Measurements from ENCODE around the gene PCDH9. TPM values are rescaled to one million over a fixed set of nuclear protein-coding genes. Genes with fewer than 3 reads are reported as not detected.

The PCDH9 gene
- total and polyA plus RNA-seq, 8 donors: 0.46 to 3.8 (median 1.5) TPM

DNA sequence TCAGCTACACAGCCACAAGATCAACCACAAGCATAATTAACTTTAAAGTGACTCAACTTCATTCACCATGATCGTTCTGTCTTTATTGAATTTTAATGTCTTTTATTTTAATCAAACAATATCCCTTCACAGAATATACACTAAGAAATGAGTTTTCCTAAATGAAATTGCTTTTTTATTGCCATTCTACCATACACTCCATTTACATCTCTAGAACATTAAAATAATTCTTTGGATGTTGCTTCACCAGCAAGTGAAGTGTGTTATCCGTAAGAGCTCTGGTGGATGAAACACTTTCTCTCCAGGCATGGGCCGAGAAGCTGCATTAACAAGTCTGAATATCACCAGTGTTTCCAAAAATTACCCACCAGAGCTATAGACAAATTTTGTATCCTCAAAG, 789.2 kb downstream of the PCDH9 start:
- DNase-seq (no peak), ATAC-seq (no peak), FAIRE-seq (no peak)
- Histone ChIP-seq H3K27me3 (no peaks in the 10 kb centered on the region), H3K4me1 (peaks cover 0 to 4% (median 0%) of the 10 kb centered on the region in 3 donors), H3K36me3 (no peaks in the 10 kb centered on the region), H3K27ac (no peak overlapping the region), H3K4me3 (no peak overlapping the region), H3K9me3 (no peaks in the 10 kb centered on the region)
- WGBS, 2 donors: 89 to 96% methylated on average over 3 of the region's 3 CpGs
- intact Hi-C loops (cut with DNase I): no loop called here
- TF ChIP-seq, protein P1, sequence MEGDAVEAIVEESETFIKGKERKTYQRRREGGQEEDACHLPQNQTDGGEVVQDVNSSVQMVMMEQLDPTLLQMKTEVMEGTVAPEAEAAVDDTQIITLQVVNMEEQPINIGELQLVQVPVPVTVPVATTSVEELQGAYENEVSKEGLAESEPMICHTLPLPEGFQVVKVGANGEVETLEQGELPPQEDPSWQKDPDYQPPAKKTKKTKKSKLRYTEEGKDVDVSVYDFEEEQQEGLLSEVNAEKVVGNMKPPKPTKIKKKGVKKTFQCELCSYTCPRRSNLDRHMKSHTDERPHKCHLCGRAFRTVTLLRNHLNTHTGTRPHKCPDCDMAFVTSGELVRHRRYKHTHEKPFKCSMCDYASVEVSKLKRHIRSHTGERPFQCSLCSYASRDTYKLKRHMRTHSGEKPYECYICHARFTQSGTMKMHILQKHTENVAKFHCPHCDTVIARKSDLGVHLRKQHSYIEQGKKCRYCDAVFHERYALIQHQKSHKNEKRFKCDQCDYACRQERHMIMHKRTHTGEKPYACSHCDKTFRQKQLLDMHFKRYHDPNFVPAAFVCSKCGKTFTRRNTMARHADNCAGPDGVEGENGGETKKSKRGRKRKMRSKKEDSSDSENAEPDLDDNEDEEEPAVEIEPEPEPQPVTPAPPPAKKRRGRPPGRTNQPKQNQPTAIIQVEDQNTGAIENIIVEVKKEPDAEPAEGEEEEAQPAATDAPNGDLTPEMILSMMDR (IDR thresholded peaks at IDR 0.05): no peak

GRCh38 chr13:66430728-66431127, 799.4 kb downstream of the PCDH9 start:
- Histone ChIP-seq H3K9me3 (no peaks in the 10 kb centered on the region), H3K27me3 (peaks cover 0 to 4% (median 0%) of the 10 kb centered on the region in 4 donors), H3K27ac (no peak overlapping the region), H3K4me1 (no peaks in the 10 kb centered on the region), H3K4me3 (no peak overlapping the region), H3K36me3 (no peaks in the 10 kb centered on the region)
- DNase-seq (no peak), FAIRE-seq (no peak), ATAC-seq (no peak)
- intact Hi-C loops (cut with DNase I): no loop called here
- TF ChIP-seq, protein P1 (IDR thresholded peaks at IDR 0.05): no peak

- intact Hi-C loops (cut with DNase I): no loop called here
- FAIRE-seq: no peak
Measured at GRCh38 chr13:66430269-66430668, 799.9 kb downstream of the PCDH9 start.

DNA sequence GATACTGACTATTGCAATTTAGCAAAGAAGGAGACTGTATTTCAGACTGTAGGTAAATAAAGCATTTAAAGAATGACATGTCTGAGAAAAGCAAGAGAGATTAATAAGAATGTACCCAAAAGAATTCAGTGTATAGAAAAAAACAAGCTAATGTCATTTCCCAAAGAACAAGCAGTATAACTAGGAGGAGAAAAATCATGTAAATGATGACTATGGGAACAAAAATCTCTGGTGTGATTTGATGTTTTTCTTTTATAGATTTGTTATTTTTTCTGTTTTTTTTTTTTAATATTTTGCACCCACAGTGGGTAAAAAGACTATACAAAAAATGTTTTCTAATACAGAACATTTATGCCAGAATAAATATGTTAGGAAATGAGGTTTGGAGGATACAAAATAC, 801.0 kb downstream of the PCDH9 start:
- intact Hi-C loops (cut with DNase I): no loop called here
- FAIRE-seq (no peak), ATAC-seq (no peak), DNase-seq (no peak)
- TF ChIP-seq, protein P1 (IDR thresholded peaks at IDR 0.05): no peak
- Histone ChIP-seq H3K36me3 (no peaks in the 10 kb centered on the region), H3K4me3 (no peak overlapping the region), H3K4me1 (no peaks in the 10 kb centered on the region), H3K9me3 (no peaks in the 10 kb centered on the region), H3K27me3 (peaks cover 0 to 4% (median 0%) of the 10 kb centered on the region in 4 donors), H3K27ac (no peak overlapping the region)

More at GRCh38 chr13:66430269-66430668, 799.9 kb downstream of the PCDH9 start:
- no peaks in the 10 kb centered on the region for H3K9me3 ChIP-seq
- DNase-seq (no peak), ATAC-seq (no peak)
- TF ChIP-seq, protein P1 (IDR thresholded peaks at IDR 0.05): no peak
- no peaks in the 10 kb centered on the region for H3K36me3 ChIP-seq
- no peak overlapping the region for H3K27ac ChIP-seq
- H3K27me3 ChIP-seq: peaks cover 0 to 4% (median 0%) of the 10 kb centered on the region in 4 donors
- no peaks in the 10 kb centered on the region for H3K4me1 ChIP-seq
- no peak overlapping the region for H3K4me3 ChIP-seq

DNA sequence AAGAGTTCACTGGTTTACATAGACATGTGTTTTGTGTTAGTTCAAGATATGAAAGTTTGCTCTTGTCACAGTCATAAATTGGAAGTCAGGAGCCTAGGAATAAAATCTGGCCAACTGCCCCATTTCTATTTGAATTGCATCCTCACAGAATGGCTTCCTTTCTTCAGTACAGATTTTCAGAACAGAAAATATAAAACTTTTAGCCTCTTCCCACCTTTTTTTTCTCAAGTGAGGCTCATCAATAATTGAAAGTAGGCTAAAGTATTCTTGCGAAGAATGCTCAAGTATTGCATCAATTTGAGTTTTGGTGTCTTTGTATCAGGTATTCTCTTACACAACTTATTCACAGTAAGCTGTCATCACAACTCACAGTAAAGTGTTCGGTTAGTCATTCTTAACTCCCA, 802.7 kb downstream of the PCDH9 start:
- H3K4me3 ChIP-seq: no peak overlapping the region
- H3K36me3 ChIP-seq: no peaks in the 10 kb centered on the region
- ATAC-seq: no peak
- no peaks in the 10 kb centered on the region for H3K4me1 ChIP-seq
- TF ChIP-seq, protein P1 (IDR thresholded peaks at IDR 0.05): no peak
- WGBS, 2 donors: 78 to 91% methylated on average over 2 of the region's 2 CpGs
- H3K27ac ChIP-seq: no peak overlapping the region
- intact Hi-C loops (cut with DNase I): no loop called here
- H3K9me3 ChIP-seq: no peaks in the 10 kb centered on the region
- no peak for FAIRE-seq
- no peak for DNase-seq
- no peaks in the 10 kb centered on the region for H3K27me3 ChIP-seq
